ENCODE data around the gene CAMK2A. TPM values are rescaled to one million over a fixed set of nuclear protein-coding genes. Genes with fewer than 3 reads are reported as not detected.

The CAMK2A gene
- total and polyA plus RNA-seq, 2 of the 4 experiments (the other 2 are of a cell fraction), result 0.18 to 0.19 TPM

- Histone ChIP-seq H2BK20ac (ENCODE audit: low read depth, low read length) (no peak overlapping the region), H3K4me3 (ENCODE audit: insufficient read depth, low read depth, low read length) (no peak overlapping the region), H2AK9ac (replicated peaks; ENCODE audit: low read depth, low read length, poor library complexity) (no peak overlapping the region), H3K9me3 (ENCODE audit: control insufficient read depth, insufficient read depth, low read length) (no peaks in the 10 kb centered on the region), H3K9ac (ENCODE audit: low read depth, low read length) (no peak overlapping the region), H3K27me3 (ENCODE audit: control insufficient read depth, insufficient read depth, low read length) (no peaks in the 10 kb centered on the region; the same call in 1 of the 2 replicates), H3K36me3 (ENCODE audit: control insufficient read depth, insufficient read depth, low read length) (no peaks in the 10 kb centered on the region), H3K9me1 (ENCODE audit: insufficient read depth, low read length) (peaks cover 6% of the 10 kb centered on the region), H3K14ac (replicated peaks; ENCODE audit: low read depth, low read length) (no peak overlapping the region), H3K56ac (ENCODE audit: extremely low read depth, insufficient read depth, low read length) (no peak overlapping the region), H3K4ac (ENCODE audit: low read depth, low read length) (no peak overlapping the region), H2BK120ac (ENCODE audit: low read depth, low read length) (no peak overlapping the region), H3K27ac (ENCODE audit: insufficient read depth, low read length) (no peak overlapping the region), H3K23ac (ENCODE audit: low read depth, low read length) (no peak overlapping the region), H4K8ac (ENCODE audit: low read depth in 2 of 2, low read length in 2 of 2) (no peak overlapping the region), H2AFZ (replicated peaks; ENCODE audit: low read length, poor library complexity) (no peak overlapping the region), H3K79me1 (ENCODE audit: low read depth in 1 of 2, low read length in 2 of 2) (no peaks in the 10 kb centered on the region), H4K5ac (ENCODE audit: low read depth, low read length) (no peak overlapping the region), H3K4me1 (ENCODE audit: control insufficient read depth, insufficient read depth, low read length) (no peaks in the 10 kb centered on the region), H2AK5ac (ENCODE audit: low read depth, low read length) (no peak overlapping the region), H2BK5ac (ENCODE audit: low read depth, low read length, poor library complexity, severe bottlenecking) (no peak overlapping the region), H4K91ac (ENCODE audit: insufficient read depth, low read depth, low read length) (no peak overlapping the region), H3K4me2 (ENCODE audit: low read depth, low read length) (no peak overlapping the region), H4K20me1 (ENCODE audit: insufficient read depth, low read length) (no peaks in the 10 kb centered on the region), H3K18ac (ENCODE audit: low read depth, low read length) (no peak overlapping the region), H2BK15ac (ENCODE audit: low read depth, low read length) (no peak overlapping the region)
- ChIA-PET POLR2A (ENCODE audit: unreplicated experiment) (no interaction called here), CTCF (no interaction called here)
- DNase-seq (no peak), ATAC-seq (ENCODE audit: low read depth) (no peak; the same call in 1 of the 2 replicates)
- TF ChIP-seq MAFK (IDR thresholded peaks at IDR 0.05; ENCODE audit: low read depth, low read length) (no peak), USF2 (IDR thresholded peaks at IDR 0.05; ENCODE audit: low read depth, low read length) (no peak)
- WGBS, 2 experiments (ENCODE audit: extremely low coverage in 2 of 2, insufficient read length in 1 of 2), result no CpG with 5 or more reads among the region's 5 CpGs
- in situ Hi-C loops (cut with MboI; ENCODE audit: low sequenced_read_pairs) (no loop called here), intact Hi-C loops (cut with micrococcal nuclease) (no loop called here), dilution Hi-C loops (cut with HindIII; ENCODE audit: low sequenced_read_pairs, unreplicated experiment) (no loop called here)
- BruUV-seq (replicated peaks), result no TSS peak
These were observed 54.1 kb downstream of the CAMK2A start for GRCh38 chr5:150235500-150235854.

Data from IMR-90 (cell line).